Kidney epithelial cell (primary cell): Measurements from ENCODE around the gene PMPCA. TPM values are rescaled to one million over a fixed set of nuclear protein-coding genes. Genes with fewer than 3 reads are reported as not detected.

Experiments used
- DNase-seq: peaks from one replicate; pipeline ENCODE4 v3.0.0-alpha.2; 2010; ENCODE audit warnings: low read depth
- H3K27me3 ChIP-seq: 2 replicates; pipeline ENCODE4 v1.6.0; 2011; ENCODE audit warnings: low read length; ENCODE audit not compliant: control insufficient read depth, insufficient read depth
- H3K36me3 ChIP-seq: 2 replicates; pipeline ENCODE4 v1.5.1; 2011; ENCODE audit warnings: low read length; ENCODE audit not compliant: control insufficient read depth, insufficient read depth
- H3K4me3 ChIP-seq: 2 replicates; pipeline ENCODE4 v1.5.1; 2011; ENCODE audit warnings: low read depth, mild to moderate bottlenecking, control low read depth, low read length
- total RNA-seq: library from RNA; depleted of rRNA; stranded (reverse); fragments of >200 nt; gene quantifications from 2 replicates; pipeline ENCODE4 v1.2.3, GENCODE V29; 2015
- TF ChIP-seq, protein P1 (sequence below): IDR thresholded peaks from 2 replicates; pipeline ENCODE4 v1.5.1; 2011; ENCODE audit warnings: mild to moderate bottlenecking, moderate library complexity, low read length, control low read depth, inconsistent platforms; ENCODE audit not compliant: insufficient read depth, poor library complexity, severe bottlenecking

The PMPCA gene
- total RNA-seq, 1 donor from 2014 or later = 49.9 TPM

DNA sequence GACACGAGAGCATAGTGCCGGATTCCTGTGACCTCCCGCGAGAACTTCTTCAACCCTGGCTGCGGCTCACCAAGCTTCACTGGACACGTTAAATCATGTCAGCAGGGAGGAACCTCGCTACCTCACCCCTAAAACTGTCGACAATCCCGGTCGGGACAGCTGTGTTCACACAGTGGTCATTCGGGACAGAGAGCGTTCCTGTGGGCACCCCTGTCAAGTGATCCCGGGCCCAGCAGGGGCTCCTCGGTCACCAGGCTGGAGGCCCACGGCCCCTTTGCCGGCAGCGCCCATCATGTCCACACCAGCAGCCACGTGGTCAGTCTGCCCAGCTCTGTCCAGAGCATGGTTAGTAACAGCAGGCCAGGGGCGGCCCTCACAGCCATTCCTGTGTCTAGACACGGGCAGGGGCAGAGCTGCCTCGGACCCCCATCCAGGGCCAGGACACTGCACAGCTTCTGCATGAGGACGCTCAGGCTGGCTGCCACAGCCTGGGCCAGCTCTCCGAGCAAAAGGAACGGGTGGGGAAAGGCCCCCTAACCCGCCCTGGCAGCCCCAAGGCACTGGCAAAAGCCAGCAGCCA lies 25.7 kb downstream of the PMPCA start:
- H3K27me3 ChIP-seq = no peaks in the 10 kb centered on the region
- no peak overlapping the region for H3K4me3 ChIP-seq
- no peak for DNase-seq
- TF ChIP-seq, protein P1, sequence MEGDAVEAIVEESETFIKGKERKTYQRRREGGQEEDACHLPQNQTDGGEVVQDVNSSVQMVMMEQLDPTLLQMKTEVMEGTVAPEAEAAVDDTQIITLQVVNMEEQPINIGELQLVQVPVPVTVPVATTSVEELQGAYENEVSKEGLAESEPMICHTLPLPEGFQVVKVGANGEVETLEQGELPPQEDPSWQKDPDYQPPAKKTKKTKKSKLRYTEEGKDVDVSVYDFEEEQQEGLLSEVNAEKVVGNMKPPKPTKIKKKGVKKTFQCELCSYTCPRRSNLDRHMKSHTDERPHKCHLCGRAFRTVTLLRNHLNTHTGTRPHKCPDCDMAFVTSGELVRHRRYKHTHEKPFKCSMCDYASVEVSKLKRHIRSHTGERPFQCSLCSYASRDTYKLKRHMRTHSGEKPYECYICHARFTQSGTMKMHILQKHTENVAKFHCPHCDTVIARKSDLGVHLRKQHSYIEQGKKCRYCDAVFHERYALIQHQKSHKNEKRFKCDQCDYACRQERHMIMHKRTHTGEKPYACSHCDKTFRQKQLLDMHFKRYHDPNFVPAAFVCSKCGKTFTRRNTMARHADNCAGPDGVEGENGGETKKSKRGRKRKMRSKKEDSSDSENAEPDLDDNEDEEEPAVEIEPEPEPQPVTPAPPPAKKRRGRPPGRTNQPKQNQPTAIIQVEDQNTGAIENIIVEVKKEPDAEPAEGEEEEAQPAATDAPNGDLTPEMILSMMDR = no peak
- H3K36me3 ChIP-seq = peaks cover 3% of the 10 kb centered on the region

DNA sequence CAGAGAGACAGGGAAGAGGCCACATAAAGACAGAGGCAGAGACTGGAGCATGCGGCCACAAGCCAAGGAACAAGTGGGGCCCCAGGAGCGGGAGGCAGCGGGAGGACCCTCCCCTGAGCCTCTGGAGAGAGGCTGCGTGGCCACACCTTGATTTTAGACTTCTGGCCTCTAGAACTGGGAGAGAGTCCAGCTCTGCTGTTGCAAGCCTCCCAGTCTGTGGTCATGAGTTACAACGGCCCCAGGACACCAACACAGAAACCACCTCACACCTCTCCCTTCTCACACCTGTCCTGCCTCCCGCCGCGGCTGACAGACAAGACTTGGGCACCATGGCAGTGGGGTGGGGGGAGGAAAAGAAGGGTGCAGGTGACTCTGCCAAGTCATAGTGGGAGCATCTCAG lies 27.0 kb downstream of the PMPCA start:
- no peaks in the 10 kb centered on the region for H3K27me3 ChIP-seq
- H3K36me3 ChIP-seq = peaks cover 4% of the 10 kb centered on the region
- no peak overlapping the region for H3K4me3 ChIP-seq
- DNase-seq = no peak
- TF ChIP-seq, protein P1 = no peak

DNA sequence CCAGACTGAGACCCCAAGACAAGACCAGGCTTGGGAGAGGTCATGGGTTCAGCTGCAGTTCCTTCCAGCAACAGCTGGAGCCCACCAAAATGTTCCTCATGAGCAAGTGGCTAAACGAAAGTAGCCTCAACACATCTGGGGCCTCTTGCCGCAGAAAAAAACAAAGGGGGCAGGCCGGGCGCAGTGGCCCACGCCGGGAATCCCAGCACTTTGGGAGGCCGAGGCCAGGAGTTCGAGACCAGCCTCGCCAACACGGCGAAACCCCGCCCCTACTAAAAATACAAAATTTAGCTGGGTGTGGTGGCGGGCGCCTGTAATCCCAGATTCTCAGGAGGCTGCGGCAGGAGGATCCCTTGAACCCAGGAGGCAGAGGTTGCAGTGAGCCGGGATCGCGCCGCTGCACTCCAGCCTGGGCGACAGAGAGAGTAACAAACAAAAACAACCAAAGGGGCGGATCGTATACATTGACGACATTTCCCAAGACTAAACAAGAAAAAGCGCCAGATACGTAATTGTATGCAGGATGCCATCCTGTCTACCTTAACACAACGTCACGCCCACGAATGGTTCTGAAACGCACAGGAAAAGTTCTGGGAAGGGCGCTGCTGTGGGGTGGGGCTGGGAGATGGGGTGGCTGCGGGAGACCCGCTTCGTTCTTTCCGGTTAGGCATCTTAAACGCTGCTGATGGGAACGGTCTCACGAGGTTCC lies 27.5 kb downstream of the PMPCA start:
- TF ChIP-seq, protein P1 = no peak
- no peaks in the 10 kb centered on the region for H3K27me3 ChIP-seq
- peak overlapping the region; percentile 83 for H3K4me3 ChIP-seq
- H3K36me3 ChIP-seq = peaks cover 4% of the 10 kb centered on the region
- DNase-seq = no peak

DNA sequence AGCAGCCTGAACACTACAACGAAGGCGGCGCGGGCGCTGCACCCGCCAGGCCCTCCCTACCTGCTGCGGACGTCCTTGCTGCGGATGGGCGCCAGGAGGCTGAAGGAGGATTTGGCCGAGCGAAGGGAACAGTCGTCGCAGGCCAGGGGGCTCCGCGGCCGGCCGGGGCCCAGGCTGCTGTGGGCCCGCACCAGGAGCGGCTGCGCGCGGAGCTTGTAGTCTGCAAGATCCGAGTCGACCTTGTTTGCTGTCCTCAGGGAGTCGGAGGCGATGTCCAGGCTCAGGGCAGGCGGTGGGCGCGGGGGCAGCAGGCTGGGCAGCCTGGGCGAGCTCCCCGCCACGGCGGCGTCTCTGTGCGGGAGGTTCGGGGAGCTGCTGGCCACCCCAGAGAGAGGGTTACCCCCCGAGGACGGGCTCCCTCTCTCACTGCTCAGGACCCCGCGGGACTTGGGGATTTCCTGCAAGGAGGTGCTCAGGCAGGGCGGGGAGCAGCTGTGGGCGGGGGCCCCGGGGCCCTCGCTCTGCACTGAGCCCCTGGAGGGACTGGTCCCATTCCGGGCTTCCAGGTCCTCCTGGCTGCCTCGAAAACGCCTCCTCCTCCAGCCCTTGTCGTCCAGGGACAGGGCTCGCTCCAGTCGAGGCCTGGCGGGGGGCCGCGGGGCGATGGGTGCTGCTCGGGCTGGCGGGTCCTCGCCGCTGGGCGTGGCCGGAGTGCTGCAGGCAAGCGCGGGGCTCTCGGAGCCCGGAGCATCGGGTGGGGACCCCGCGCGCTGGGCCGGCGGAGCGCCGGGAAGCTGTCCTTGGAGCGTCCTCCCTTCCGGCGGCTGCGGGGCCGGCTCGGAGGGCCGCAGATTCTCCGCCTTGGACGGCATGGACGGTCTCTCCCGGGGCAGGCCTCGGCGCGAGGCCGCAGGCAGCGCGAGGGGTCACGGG lies 28.4 kb downstream of the PMPCA start:
- H3K4me3 ChIP-seq = peak overlapping the region; percentile 83
- no peak for DNase-seq
- H3K36me3 ChIP-seq = peaks cover 4% of the 10 kb centered on the region
- H3K27me3 ChIP-seq = no peaks in the 10 kb centered on the region
- TF ChIP-seq, protein P1 = no peak

DNA sequence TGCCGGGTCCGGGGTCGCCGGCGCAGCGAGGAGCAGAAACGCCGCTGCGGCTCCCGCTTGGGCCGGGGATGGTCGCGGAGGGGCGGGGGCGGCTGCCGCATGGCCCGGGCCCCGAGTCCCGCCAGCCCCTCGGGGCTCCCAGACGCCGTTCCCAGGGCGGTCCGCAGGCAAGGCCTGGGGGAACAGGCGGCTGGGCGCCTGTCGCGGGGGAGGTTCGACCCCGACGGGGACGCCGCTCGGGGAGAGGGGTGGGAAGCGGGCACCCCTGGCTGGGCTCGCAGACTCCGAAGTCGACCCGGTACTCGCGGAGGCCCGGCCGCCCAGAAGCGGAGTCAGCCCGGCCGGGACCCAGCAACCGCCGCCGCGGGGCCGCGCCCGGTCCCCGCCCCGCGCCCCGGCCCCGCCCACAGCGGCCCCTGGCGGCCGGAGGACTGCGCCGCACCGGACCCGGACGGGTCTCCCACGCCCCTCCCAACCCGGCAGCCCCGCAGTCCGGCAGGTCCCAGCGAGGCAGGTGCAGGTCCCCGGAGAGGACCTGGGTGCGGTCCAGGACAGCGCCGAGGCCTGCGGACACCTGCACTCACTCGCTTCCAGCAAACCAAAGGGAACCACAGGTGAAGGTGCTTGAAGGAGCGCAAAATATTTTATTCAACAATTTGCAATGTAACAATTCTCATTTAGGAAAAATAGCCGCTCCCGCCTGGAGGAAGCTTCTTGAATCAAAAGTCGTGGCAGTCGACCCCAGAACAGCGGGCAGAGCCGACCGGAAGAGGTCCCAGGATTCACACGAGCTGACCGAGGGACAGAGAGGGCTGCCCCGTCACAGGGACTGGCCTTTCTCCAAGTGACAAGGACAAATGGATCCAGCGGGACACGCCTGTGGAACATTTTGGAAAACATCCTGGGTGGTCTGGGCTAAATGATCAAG lies 29.3 kb downstream of the PMPCA start, which contains the start of gene INPP5E:
Gene INPP5E, minus strand, starts transcription at position 365 of the 928 bp plus-strand sequence. CDS start 426 bp downstream, outside the sequence.
- Histone ChIP-seq H3K4me3 (peak within 1 kb of the TSS; percentile 83), H3K36me3 (peaks cover 4% of the 10 kb centered on the region), H3K27me3 (no peaks in the 10 kb centered on the region)
- TF ChIP-seq, protein P1 = peak; percentile 33
- no peak for DNase-seq
